Measurements from ENCODE around the gene SLC12A4.
"Not testable (repeated sequence)": the region's sequence is repeated elsewhere in the genome, so short reads cannot be mapped to it uniquely, and the experiment has no call there.

Gene SLC12A4

GRCh38 chr16:67987460-67988160, 19.2 kb upstream of the SLC12A4 start:
- no peak for DNase-seq

- DNase-seq = no peak
These were observed 18.5 kb upstream of the SLC12A4 start for GRCh38 chr16:67986949-67987348.

GRCh38 chr16:67982011-67982696, 13.7 kb upstream of the SLC12A4 start:
- no peak for DNase-seq

GRCh38 chr16:67979955-67980678, 11.7 kb upstream of the SLC12A4 start, which contains the start of gene DPEP3:
Gene DPEP3 (minus strand): TSS chr16:67980499. CDS start chr16:67980380, 119 bp downstream.
- no peak for DNase-seq

GRCh38 chr16:67977469-67978227, 9.2 kb upstream of the SLC12A4 start:
- DNase-seq = no peak

- DNase-seq = no peak
These were observed 8.6 kb upstream of the SLC12A4 start for GRCh38 chr16:67977005-67977404.

GRCh38 chr16:67976205-67976604, 7.8 kb upstream of the SLC12A4 start:
- DNase-seq = no peak

GRCh38 chr16:67975321-67976105, 7.1 kb upstream of the SLC12A4 start:
- DNase-seq = no peak

GRCh38 chr16:67972285-67972684, 3.8 kb upstream of the SLC12A4 start:
- DNase-seq = not testable (repeated sequence)

GRCh38 chr16:67971111-67971510, 2.7 kb upstream of the SLC12A4 start:
- no peak for DNase-seq

GRCh38 chr16:67969254-67970039, 1.0 kb upstream of the SLC12A4 start:
- no peak for DNase-seq

- no peak for DNase-seq
These were observed 458 bp downstream of the SLC12A4 start for GRCh38 chr16:67967958-67968399.

- no peak for DNase-seq
These were observed 1.1 kb downstream of the SLC12A4 start for GRCh38 chr16:67967183-67967957.

- no peak for DNase-seq
These were observed 1.8 kb downstream of the SLC12A4 start for GRCh38 chr16:67966549-67967182.

- no peak for DNase-seq
These were observed 2.5 kb downstream of the SLC12A4 start for GRCh38 chr16:67965668-67966548.

- DNase-seq = no peak
These were observed 3.8 kb downstream of the SLC12A4 start for GRCh38 chr16:67964477-67965131.

GRCh38 chr16:67963662-67964321, 4.6 kb downstream of the SLC12A4 start:
- DNase-seq = no peak

- DNase-seq = no peak
These were observed 5.2 kb downstream of the SLC12A4 start for GRCh38 chr16:67963292-67963661.
